MM.1S (cell line): ENCODE measurements around the gene NOPCHAP1.

ENCODE experiments used
- DNase-seq: peaks from one replicate; pipeline ENCODE4 v3.0.0-alpha.2; 2015
- H2AFZ ChIP-seq: fragments of 300-600 bp; sonication (generic); 2 replicates; pipeline ENCODE4 v1.6.0; 2016; ENCODE audit warnings: antibody characterized with exemption, low read length
- H3F3A ChIP-seq: fragments of 300-600 bp; sonication (generic); 2 replicates; pipeline ENCODE4 v1.6.1; 2016; ENCODE audit warnings: mild to moderate bottlenecking, antibody characterized with exemption, low read length, moderate library complexity, mixed read lengths; ENCODE audit not compliant: insufficient read depth
- H3K27ac ChIP-seq: fragments of 300-600 bp; sonication (generic); 2 replicates; pipeline ENCODE4 v1.5.1; 2016; ENCODE audit warnings: mild to moderate bottlenecking, low read length
- H3K27me3 ChIP-seq: fragments of 300-600 bp; sonication (generic); replicated peaks from 2 replicates; pipeline ENCODE4 v1.6.0; 2016; ENCODE audit warnings: low read length; ENCODE audit not compliant: insufficient read depth
- H3K36me3 ChIP-seq: fragments of 300-600 bp; sonication (generic); replicated peaks from 2 replicates; pipeline ENCODE4 v1.6.1; 2016; ENCODE audit warnings: mild to moderate bottlenecking, low read length, mixed read lengths; ENCODE audit not compliant: insufficient read depth
- H3K4me1 ChIP-seq: fragments of 300-600 bp; sonication (generic); 2 replicates; pipeline ENCODE4 v1.6.1; 2016; ENCODE audit warnings: low read length, mixed read lengths
- H3K4me2 ChIP-seq: fragments of 300-600 bp; sonication (generic); 2 replicates; pipeline ENCODE4 v1.6.0; 2016; ENCODE audit warnings: low read depth, low read length
- H3K4me3 ChIP-seq: fragments of 300-600 bp; sonication (generic); 2 replicates; pipeline ENCODE4 v1.5.1; 2016; ENCODE audit warnings: low read length, mixed read lengths
- H3K79me2 ChIP-seq: fragments of 300-600 bp; sonication (generic); 2 replicates; pipeline ENCODE4 v1.6.1; 2016; ENCODE audit warnings: mixed run types, low read length, mixed read lengths
- H3K9ac ChIP-seq: fragments of 300-600 bp; sonication (generic); 2 replicates; pipeline ENCODE4 v1.6.1; 2016; ENCODE audit warnings: low read length, mixed read lengths
- H3K9me2 ChIP-seq: fragments of 300-600 bp; sonication (generic); replicated peaks from 2 replicates; pipeline ENCODE4 v1.6.1; 2016; ENCODE audit warnings: mild to moderate bottlenecking, low read length, mixed read lengths; ENCODE audit not compliant: insufficient read depth
- H3K9me3 ChIP-seq: fragments of 300-600 bp; sonication (generic); replicated peaks from 2 replicates; pipeline ENCODE4 v1.6.1; 2016; ENCODE audit warnings: mild to moderate bottlenecking, low read length, mixed read lengths; ENCODE audit not compliant: insufficient read depth
- H4K20me1 ChIP-seq: fragments of 300-600 bp; sonication (generic); 2 replicates; pipeline ENCODE4 v1.6.1; 2016; ENCODE audit warnings: mild to moderate bottlenecking, low read length, moderate library complexity, mixed read lengths; ENCODE audit not compliant: insufficient read depth
- CTCF ChIP-seq: fragments of 300-600 bp; sonication (generic); IDR thresholded peaks from 2 replicates; pipeline ENCODE4 v1.5.1; 2016; ENCODE audit warnings: antibody characterized with exemption, low read length, mixed read lengths
- EZH2 ChIP-seq: fragments of 300-600 bp; sonication (generic); optimal IDR thresholded peaks from 2 replicates; pipeline ENCODE3; 2017; ENCODE audit warnings: low read depth, mild to moderate bottlenecking, antibody characterized with exemption, low read length, mixed read lengths
- EZH2phosphoT487 ChIP-seq: fragments of 300-600 bp; sonication (generic); IDR thresholded peaks from 2 replicates; pipeline ENCODE4 v1.6.1; 2018; ENCODE audit warnings: antibody characterized with exemption, low read length

NOPCHAP1 gene

GRCh38 chr12:104960464-104960863 lies 25.7 kb upstream of the NOPCHAP1 start:
- no peak for TF ChIP-seq CTCF
- TF ChIP-seq EZH2phosphoT487: no peak
- no peak for TF ChIP-seq EZH2
- peaks cover 22% of the 10 kb centered on the region for H3K4me1 ChIP-seq
- H3K27ac ChIP-seq: no peak overlapping the region
- H3K9ac ChIP-seq: no peak overlapping the region
- H3K36me3 ChIP-seq: no peaks in the 10 kb centered on the region
- H3F3A ChIP-seq: peaks cover 17% of the 10 kb centered on the region
- H3K27me3 ChIP-seq: no peaks in the 10 kb centered on the region
- peaks cover 19% of the 10 kb centered on the region for H3K79me2 ChIP-seq
- H3K4me2 ChIP-seq: no peak overlapping the region
- no peaks in the 10 kb centered on the region for H4K20me1 ChIP-seq
- no peak overlapping the region for H3K4me3 ChIP-seq
- H3K9me2 ChIP-seq: no peaks in the 10 kb centered on the region
- H2AFZ ChIP-seq: no peak overlapping the region
- DNase-seq: no peak
- no peaks in the 10 kb centered on the region for H3K9me3 ChIP-seq

- no peak overlapping the region for H3K27ac ChIP-seq
- H3K4me3 ChIP-seq: no peak overlapping the region
- H3K9ac ChIP-seq: no peak overlapping the region
- DNase-seq: no peak
- no peaks in the 10 kb centered on the region for H3K27me3 ChIP-seq
- H3F3A ChIP-seq: peaks cover 20% of the 10 kb centered on the region
- TF ChIP-seq EZH2 (no peak), CTCF (no peak), EZH2phosphoT487 (no peak)
- no peaks in the 10 kb centered on the region for H3K79me2 ChIP-seq
- no peaks in the 10 kb centered on the region for H4K20me1 ChIP-seq
- H2AFZ ChIP-seq: no peak overlapping the region
- H3K36me3 ChIP-seq: no peaks in the 10 kb centered on the region
- H3K9me3 ChIP-seq: no peaks in the 10 kb centered on the region
- no peak overlapping the region for H3K4me2 ChIP-seq
- peaks cover 26% of the 10 kb centered on the region for H3K4me1 ChIP-seq
- H3K9me2 ChIP-seq: no peaks in the 10 kb centered on the region
Measured at GRCh38 chr12:104963757-104964156, 22.4 kb upstream of the NOPCHAP1 start.

- no peak overlapping the region for H2AFZ ChIP-seq
- no peaks in the 10 kb centered on the region for H3K79me2 ChIP-seq
- no peak overlapping the region for H3K4me2 ChIP-seq
- no peaks in the 10 kb centered on the region for H4K20me1 ChIP-seq
- H3K9me2 ChIP-seq: no peaks in the 10 kb centered on the region
- H3K27me3 ChIP-seq: no peaks in the 10 kb centered on the region
- H3K9me3 ChIP-seq: no peaks in the 10 kb centered on the region
- H3K9ac ChIP-seq: no peak overlapping the region
- no peak overlapping the region for H3K4me3 ChIP-seq
- no peaks in the 10 kb centered on the region for H3K36me3 ChIP-seq
- no peak overlapping the region for H3K27ac ChIP-seq
- peaks cover 15% of the 10 kb centered on the region for H3F3A ChIP-seq
- peaks cover 20% of the 10 kb centered on the region for H3K4me1 ChIP-seq
- DNase-seq: no peak
- TF ChIP-seq CTCF: no peak
- no peak for TF ChIP-seq EZH2phosphoT487
- no peak for TF ChIP-seq EZH2
Measured at GRCh38 chr12:104964167-104964855, 21.8 kb upstream of the NOPCHAP1 start.
